ENCODE data around the gene PSG5. TPM values are rescaled to one million over a fixed set of nuclear protein-coding genes. Genes with fewer than 3 reads are reported as not detected.
"Not testable (repeated sequence)": the region's sequence is repeated elsewhere in the genome, so short reads cannot be mapped to it uniquely, and the experiment has no call there.

PSG5 gene
- total RNA-seq, 1 donor from 2014 or later: not detected

DNA sequence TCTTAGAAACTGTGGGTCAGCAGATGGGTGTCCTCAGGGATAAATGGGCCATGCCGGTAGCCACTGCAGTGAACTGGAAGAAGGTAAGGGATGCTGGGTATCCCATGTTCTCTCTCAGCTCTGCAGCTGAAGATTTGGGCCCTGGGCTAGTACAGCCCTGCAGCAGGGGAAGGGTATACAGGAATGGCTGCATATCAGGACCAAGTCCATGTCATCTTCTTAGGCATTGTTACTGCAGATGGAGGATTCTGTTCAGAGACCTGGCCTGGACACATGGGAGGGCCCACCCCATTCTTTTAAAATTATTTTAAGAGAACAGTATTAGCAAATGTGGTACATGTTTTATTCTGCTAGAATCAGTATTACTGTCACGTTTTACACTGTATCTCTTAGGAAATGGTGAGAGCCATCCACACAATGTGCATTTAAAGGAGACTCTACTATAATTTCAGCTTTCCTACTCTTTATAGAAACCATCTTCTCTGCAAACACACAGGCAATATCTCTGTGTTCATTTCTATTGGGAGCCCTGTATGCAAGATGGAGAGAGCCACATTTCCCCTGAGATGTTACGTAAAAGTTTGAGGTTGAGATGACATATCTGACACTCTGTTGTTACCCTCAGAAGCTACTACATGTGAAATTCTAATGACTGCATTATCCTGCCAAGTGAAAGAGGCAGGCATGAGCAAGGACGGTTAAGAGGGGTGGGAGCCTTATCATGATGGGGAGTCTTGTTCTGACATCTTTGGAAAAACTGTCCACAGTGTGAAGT lies 6.2 kb upstream of the PSG5 start:
- ATAC-seq; DNase-seq (ENCODE audit: low spot score): not testable (repeated sequence)

DNA sequence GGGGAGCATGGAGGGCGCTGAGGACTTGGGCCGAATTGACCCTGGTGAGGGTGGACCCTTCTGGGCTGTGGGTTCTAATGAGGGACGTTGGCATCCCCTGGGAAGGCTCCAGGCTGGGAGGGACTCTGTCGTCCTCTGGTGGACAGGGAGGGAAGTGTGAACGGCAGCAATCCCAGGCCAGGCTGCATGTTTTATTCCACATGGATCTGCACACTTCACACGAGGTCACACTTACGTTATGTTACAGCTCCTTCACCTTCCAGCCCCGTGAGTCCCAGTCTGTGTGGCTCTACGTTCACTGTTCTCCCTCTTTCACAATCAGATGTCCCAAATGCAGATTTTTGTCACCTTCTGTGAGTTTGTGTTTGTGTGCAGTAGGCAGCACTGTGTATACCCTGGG lies 1.8 kb upstream of the PSG5 start:
- DNase-seq (ENCODE audit: low spot score); ATAC-seq: not testable (repeated sequence)

DNA sequence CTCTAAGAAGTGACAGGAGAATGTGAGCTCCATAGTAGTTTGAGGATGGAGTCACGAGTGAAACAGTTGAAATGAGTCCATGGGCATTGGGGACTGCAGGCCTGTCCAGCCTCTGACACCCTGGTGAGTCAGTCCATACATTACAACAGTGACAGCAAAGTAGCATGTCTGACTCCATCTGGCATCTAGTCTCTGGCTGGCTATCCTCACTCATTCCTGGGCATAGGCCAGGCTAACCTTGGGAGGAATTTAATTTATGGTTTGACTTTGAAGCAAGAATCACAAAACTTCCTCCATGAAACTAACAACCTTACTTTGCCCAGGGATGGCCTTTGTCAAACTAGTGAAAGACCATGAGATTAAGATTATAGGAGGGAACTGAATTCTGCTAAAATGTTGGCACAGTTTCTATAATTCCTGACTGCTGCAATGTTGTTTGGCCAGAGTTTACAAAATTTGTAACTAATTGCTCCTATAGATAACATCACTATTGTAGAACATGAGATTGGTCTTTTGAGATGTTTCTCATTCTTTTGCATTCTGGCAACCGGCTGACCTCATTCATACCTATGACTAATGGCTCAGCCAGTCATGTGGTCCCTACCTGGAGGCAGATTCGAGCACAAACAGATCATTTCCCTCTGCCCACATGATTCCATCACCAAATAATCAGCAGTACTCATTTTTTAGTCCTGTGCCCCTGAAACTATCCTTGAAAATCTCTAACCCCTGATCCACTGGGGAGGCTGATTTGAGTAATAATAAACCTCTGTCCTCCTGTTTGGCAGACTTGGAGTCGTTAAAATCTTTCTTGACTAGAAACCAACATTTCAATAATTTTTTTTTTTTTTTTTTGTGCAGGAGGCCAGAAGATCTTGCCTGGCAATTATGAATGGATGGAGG lies 4.2 kb downstream of the PSG5 start:
- ATAC-seq; DNase-seq (ENCODE audit: low spot score): not testable (repeated sequence)

- not testable (repeated sequence) for DNase-seq (ENCODE audit: low spot score); ATAC-seq
These were observed 6.7 kb downstream of the PSG5 start for GRCh38 chr19:43179569-43180147.

- ATAC-seq: not testable (repeated sequence)
- peak; percentile 84 for DNase-seq (ENCODE audit: low spot score)
These were observed 7.8 kb downstream of the PSG5 start for GRCh38 chr19:43178577-43178976.

DNA sequence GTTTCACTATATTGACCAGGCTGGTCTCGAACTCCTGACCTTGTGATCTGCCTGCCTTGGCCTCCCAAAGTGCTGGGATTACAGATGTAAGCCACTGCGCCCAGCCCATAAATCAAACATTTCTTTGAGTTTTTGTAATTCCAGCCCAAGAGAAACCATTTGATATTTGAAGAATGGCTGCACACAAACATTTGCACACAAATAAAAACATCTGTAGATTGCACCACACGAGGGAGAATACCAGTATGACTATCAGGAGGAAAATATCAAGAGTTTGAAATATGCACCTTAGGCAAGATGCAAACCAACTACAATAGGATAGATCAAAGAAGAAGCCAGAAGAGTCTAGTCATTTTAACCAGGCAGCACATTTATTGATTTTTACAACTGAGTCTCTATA lies 20.4 kb downstream of the PSG5 start:
- not testable (repeated sequence) for ATAC-seq; DNase-seq (ENCODE audit: low spot score)

DNA sequence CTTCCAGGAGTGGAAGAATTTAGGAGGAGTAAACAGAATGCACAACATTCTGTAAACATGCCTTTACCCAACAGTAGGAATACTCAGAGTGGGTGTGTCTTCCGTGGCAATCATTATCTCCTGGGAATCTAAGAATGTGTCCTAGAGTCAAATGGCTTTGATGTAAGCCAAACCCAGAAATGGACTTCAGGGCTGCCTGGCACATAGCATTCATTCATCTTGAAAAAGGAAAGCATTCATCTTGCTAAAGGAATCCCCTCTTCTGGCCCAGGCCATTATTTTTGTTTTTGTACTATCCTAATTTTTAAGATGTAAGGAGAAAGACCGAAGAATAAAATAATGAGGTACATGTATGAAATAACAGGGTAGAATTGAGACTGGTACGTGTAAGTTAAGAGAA lies 23.2 kb downstream of the PSG5 start:
- not testable (repeated sequence) for ATAC-seq; DNase-seq (ENCODE audit: low spot score)

GRCh38 chr19:43162261-43162660 lies 24.1 kb downstream of the PSG5 start:
- ATAC-seq; DNase-seq (ENCODE audit: low spot score): not testable (repeated sequence)

GRCh38 chr19:43152214-43152613 lies 34.1 kb downstream of the PSG5 start:
- no peak for ATAC-seq
- no peak for DNase-seq (ENCODE audit: low spot score)

GRCh38 chr19:43149788-43150187 lies 36.5 kb downstream of the PSG5 start:
- not testable (repeated sequence) for DNase-seq (ENCODE audit: low spot score)

DNA sequence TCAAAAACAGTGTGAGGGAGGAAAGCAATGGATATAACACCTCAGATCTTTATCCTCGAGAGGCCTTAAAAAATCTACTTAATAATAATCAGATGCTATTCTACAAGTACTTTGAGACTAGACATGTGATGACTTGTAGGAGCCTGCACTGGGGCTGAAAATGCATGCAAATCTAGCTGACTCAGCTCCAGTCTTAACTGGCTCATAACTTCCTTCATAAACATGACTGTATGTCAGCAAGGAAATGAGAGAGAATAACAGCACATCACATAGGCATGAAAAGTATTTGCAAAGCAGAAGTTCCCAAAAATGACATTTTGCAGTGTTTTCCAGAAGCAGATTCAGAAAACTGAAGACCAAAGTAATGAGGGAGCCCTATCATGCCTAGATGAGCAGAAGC lies 38.1 kb downstream of the PSG5 start:
- DNase-seq (ENCODE audit: low spot score) (no peak), ATAC-seq (no peak)

More at GRCh38 chr19:43149788-43150187, 36.5 kb downstream of the PSG5 start:
- ATAC-seq: not testable (repeated sequence)

DNA sequence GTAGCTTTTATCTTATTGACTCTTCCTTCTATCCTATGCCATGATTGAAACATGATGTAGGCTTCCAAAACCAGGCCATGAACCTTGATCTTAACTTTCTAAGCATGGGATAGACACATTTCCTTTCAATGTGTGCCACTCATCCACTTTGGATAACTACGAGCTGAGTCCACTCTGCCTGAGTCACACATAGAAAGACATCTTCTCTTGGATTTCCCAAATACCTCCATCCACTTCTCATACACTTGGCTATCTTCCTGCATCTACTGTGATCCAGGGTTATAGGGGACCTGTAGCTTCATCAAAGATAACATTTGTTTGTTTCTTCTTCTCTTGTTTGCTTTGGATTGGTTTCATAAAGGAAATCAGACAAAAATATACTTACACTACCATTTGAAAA lies 44.6 kb downstream of the PSG5 start:
- not testable (repeated sequence) for DNase-seq (ENCODE audit: low spot score); ATAC-seq

DNA sequence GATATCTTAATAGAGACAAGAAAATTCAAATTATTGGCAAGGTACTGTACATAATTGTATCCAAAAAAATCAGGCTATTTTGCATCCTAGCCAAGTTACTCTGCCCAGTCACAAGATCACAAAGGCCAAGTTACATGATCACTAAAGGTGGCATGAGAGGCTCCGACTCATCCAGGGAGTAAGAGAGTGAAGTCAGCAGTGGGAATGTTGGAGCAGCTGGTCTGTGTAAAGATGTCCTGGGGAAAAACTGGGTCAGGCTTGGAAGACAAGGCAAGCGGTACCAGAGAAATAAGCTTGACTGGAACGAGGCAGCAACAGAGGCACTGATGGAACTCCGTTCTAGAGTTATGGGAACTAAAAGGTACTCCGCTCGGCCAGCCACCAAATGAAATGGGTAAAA lies 53.6 kb downstream of the PSG5 start:
- no peak for DNase-seq (ENCODE audit: low spot score)

DNA sequence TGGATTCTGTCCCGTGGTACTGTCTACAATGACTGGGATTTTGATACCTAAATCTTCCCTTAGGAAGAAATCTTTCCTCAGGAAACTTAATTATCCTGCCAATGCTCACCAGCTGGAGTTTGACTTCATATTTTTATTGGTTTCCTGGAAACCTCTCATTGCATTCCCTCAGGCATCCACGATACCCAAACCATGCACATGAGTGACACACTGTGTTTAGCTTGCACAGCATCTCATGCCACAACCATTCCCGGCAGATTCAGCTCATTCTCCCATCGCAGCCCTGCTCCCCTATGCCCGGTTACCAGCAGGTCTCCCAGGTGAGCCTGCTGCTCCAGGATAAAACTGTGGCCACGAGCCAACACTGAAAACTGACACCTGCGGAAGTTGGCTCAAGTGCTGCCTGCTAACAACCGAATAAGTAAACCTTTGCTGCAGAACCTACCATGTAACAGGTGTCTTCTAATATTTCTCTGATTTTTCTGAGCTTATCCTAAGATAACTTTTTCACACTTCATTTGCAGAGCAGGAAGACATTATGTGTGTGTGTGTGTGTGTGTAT lies 55.0 kb downstream of the PSG5 start:
- DNase-seq (ENCODE audit: low spot score); ATAC-seq: not testable (repeated sequence)

More for the DNA sequence above, 53.6 kb downstream of the PSG5 start:
- ATAC-seq: no peak

- DNase-seq (ENCODE audit: low spot score); ATAC-seq: not testable (repeated sequence)
These were observed 57.1 kb downstream of the PSG5 start for GRCh38 chr19:43129197-43129596.

DNA sequence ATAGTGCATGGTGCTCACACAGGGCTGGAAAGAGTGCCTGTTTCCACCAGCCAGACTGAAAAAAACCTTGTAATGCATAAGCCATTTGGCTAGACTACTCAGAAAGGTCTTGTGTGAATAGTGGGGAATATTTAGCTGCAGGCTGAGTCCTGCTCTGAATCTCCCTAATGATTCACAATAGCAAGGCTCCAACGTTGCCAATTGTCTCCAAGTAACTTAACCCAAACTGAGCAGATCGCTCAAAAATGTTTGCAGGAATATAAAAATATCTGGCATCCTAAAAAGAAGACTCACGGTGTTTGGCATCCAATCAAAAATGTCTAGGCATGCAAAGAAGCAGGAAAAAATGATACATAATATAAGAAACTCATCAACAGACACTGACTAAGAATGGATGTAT lies 59.0 kb downstream of the PSG5 start:
- not testable (repeated sequence) for ATAC-seq; DNase-seq (ENCODE audit: low spot score)

DNA sequence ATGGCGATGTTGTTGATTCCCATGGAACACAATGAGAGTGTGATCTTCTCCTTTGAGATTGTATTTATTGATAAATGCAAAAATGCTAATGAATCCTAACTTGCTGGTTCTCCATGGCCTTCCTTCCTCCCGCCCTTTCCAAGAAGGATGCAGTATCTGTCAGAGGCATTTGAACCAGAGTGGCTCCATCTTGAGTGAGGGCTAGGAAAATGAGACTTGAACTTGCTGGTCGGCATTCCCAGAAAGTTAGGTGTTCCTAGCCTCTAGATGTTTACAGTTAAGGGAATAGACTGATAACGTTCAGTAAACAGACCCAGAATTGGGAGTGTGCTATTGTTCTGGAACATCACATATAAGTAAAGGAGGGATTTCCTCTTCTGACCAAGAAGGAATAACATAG lies 59.6 kb downstream of the PSG5 start:
- DNase-seq (ENCODE audit: low spot score) (no peak), ATAC-seq (no peak)

GRCh38 chr19:43124360-43124759 lies 62.0 kb downstream of the PSG5 start:
- DNase-seq (ENCODE audit: low spot score): no peak
- peak; percentile 43 for ATAC-seq

- not testable (repeated sequence) for DNase-seq (ENCODE audit: low spot score)
- ATAC-seq: peak; percentile 53
These were observed 65.8 kb downstream of the PSG5 start for GRCh38 chr19:43120433-43121026.

DNA sequence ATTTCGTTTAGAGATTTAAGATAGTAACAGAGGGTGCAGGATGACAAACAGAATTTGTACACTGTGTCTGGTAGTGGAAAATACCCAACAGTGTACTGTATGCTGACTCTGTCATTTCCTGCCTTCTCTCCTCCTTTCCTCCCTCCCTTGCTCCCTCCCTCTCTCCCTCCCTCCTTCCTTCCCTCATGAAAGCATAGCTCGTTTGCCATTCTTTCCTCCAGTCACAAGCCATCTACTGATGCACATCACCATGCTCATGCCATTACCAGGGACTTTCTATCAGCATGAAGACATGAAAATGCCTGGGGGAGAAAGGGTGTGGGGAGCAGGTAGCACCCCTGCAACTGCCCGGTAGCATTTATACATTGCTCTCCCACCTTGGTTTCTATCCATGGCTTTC lies 66.8 kb downstream of the PSG5 start:
- peak; percentile 10 for ATAC-seq
- not testable (repeated sequence) for DNase-seq (ENCODE audit: low spot score)

Data from left lobe of liver (tissue), 2 donors.